Right ventricle myocardium inferior (tissue), 1 donor: ENCODE data around the gene RNF175. TPM values are rescaled to one million over a fixed set of nuclear protein-coding genes. Genes with fewer than 3 reads are reported as not detected.

Experiments
- total RNA-seq: library from RNA; stranded (reverse); fragmentation: NEBNext Ultra II Directional; extraction: Animal tissue kit (Norgen Biotek cat#: 25700); gene quantifications from one replicate; pipeline ENCODE4 v1.2.1, GENCODE V29; 2021
- donor health status: DM: no; HTN: yes; CAD: no; lungs with severe emphysema.

The RNF175 gene
- total RNA-seq, 1 donor from 2014 or later = 0.30 TPM

Other genes with a start within 250 kb of the RNF175 start
- 4.4 TPM for gene TLR2, start 75.7 kb downstream of the RNF175 start, total RNA-seq
- not detected for gene SFRP2, start 29.1 kb upstream of the RNF175 start, total RNA-seq